Measurements from ENCODE around the gene CDC14B.

Gene CDC14B

GRCh38 chr9:96621618-96622017 lies 2.0 kb upstream of the CDC14B start:
- H2AFZ ChIP-seq (ENCODE audit: low read depth, low read length, severe bottlenecking): no peak overlapping the region
- H3K9me3 ChIP-seq (ENCODE audit: insufficient read depth, low read length): no peaks in the 10 kb centered on the region
- H3K27ac ChIP-seq (ENCODE audit: low read depth, low read length): no peak overlapping the region
- no peak overlapping the region for H3K9ac ChIP-seq (ENCODE audit: low read length)
- H3K36me3 ChIP-seq (ENCODE audit: low read length): no peaks in the 10 kb centered on the region
- no peaks in the 10 kb centered on the region for H3K9me2 ChIP-seq (replicated peaks; ENCODE audit: insufficient read depth, low read length)
- no peak overlapping the region for H3K4me3 ChIP-seq (ENCODE audit: insufficient read depth, low read length, poor library complexity, severe bottlenecking)
- no peak for TF ChIP-seq EZH2phosphoT487 (conservative IDR thresholded peaks at IDR 0.05; ENCODE audit: low read length)
- TF ChIP-seq, protein P1, sequence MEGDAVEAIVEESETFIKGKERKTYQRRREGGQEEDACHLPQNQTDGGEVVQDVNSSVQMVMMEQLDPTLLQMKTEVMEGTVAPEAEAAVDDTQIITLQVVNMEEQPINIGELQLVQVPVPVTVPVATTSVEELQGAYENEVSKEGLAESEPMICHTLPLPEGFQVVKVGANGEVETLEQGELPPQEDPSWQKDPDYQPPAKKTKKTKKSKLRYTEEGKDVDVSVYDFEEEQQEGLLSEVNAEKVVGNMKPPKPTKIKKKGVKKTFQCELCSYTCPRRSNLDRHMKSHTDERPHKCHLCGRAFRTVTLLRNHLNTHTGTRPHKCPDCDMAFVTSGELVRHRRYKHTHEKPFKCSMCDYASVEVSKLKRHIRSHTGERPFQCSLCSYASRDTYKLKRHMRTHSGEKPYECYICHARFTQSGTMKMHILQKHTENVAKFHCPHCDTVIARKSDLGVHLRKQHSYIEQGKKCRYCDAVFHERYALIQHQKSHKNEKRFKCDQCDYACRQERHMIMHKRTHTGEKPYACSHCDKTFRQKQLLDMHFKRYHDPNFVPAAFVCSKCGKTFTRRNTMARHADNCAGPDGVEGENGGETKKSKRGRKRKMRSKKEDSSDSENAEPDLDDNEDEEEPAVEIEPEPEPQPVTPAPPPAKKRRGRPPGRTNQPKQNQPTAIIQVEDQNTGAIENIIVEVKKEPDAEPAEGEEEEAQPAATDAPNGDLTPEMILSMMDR (IDR thresholded peaks at IDR 0.05; ENCODE audit: insufficient read depth, low read length, poor library complexity, severe bottlenecking): no peak
- H3K4me2 ChIP-seq (ENCODE audit: low read depth, low read length, poor library complexity, severe bottlenecking): no peak overlapping the region
- H3K27me3 ChIP-seq (ENCODE audit: low read length): no peaks in the 10 kb centered on the region
- H3K79me2 ChIP-seq (ENCODE audit: insufficient read depth, low read length): no peaks in the 10 kb centered on the region
- no peaks in the 10 kb centered on the region for H3F3A ChIP-seq (ENCODE audit: insufficient read depth)
- no peaks in the 10 kb centered on the region for H4K20me1 ChIP-seq (ENCODE audit: low read depth, low read length)

DNA sequence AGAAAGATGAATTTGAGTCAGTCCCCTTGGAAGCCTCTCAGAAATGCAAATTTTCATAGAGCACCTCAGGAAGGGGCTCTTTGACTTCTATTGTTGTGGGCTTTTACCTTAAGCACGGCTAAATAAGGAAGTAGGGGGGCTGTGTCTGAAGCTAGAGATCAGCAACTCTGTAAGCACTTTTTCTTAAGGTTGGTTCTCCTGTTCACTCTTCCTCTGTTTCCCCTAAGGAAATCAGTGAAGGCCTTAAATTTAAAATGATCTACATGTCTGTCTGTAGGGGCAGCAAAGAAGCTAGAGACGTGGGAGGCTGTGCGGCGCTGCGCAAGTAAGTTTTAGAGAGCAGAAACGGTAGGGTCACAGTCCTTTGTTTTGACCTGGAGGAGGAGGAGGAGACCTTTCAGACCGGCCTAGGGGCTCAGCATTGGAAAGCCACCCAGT lies 1.2 kb upstream of the CDC14B start:
- H3K4me2 ChIP-seq (ENCODE audit: low read depth, low read length, poor library complexity, severe bottlenecking): no peak overlapping the region
- peak overlapping the region; percentile 40 for H2AFZ ChIP-seq (ENCODE audit: low read depth, low read length, severe bottlenecking)
- no peak overlapping the region for H3K4me3 ChIP-seq (ENCODE audit: insufficient read depth, low read length, poor library complexity, severe bottlenecking)
- no peak overlapping the region for H3K27ac ChIP-seq (ENCODE audit: low read depth, low read length)
- no peaks in the 10 kb centered on the region for H3K27me3 ChIP-seq (ENCODE audit: low read length)
- no peaks in the 10 kb centered on the region for H3K79me2 ChIP-seq (ENCODE audit: insufficient read depth, low read length)
- H3K9me2 ChIP-seq (replicated peaks; ENCODE audit: insufficient read depth, low read length): no peaks in the 10 kb centered on the region
- no peak overlapping the region for H3K9ac ChIP-seq (ENCODE audit: low read length)
- no peak for TF ChIP-seq EZH2phosphoT487 (conservative IDR thresholded peaks at IDR 0.05; ENCODE audit: low read length)
- TF ChIP-seq, protein P1 (IDR thresholded peaks at IDR 0.05; ENCODE audit: insufficient read depth, low read length, poor library complexity, severe bottlenecking): no peak
- H3F3A ChIP-seq (ENCODE audit: insufficient read depth): no peaks in the 10 kb centered on the region
- no peaks in the 10 kb centered on the region for H3K9me3 ChIP-seq (ENCODE audit: insufficient read depth, low read length)
- H3K36me3 ChIP-seq (ENCODE audit: low read length): no peaks in the 10 kb centered on the region
- no peaks in the 10 kb centered on the region for H4K20me1 ChIP-seq (ENCODE audit: low read depth, low read length)

DNA sequence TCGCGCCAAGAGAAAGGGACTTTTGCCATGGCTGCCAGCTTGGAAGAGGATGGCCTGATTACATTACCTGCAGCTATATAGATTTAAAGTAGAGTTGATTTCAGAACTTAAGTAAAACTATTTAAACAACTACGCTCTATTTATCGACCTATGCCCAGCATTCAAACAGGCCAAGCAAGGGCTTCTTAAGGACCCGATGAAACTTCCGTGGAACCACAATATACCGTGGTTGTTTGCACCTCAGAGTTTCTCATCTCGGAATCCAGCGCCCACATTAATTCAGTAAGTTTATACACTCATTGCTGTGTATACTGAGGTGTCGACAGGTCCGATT lies 505 bp upstream of the CDC14B start:
- no peaks in the 10 kb centered on the region for H3K27me3 ChIP-seq (ENCODE audit: low read length)
- H3K36me3 ChIP-seq (ENCODE audit: low read length): no peaks in the 10 kb centered on the region
- no peaks in the 10 kb centered on the region for H3K79me2 ChIP-seq (ENCODE audit: insufficient read depth, low read length)
- H3K4me2 ChIP-seq (ENCODE audit: low read depth, low read length, poor library complexity, severe bottlenecking): no peak overlapping the region
- no peak for TF ChIP-seq EZH2phosphoT487 (conservative IDR thresholded peaks at IDR 0.05; ENCODE audit: low read length)
- TF ChIP-seq, protein P1 (IDR thresholded peaks at IDR 0.05; ENCODE audit: insufficient read depth, low read length, poor library complexity, severe bottlenecking): no peak
- no peak overlapping the region for H3K4me3 ChIP-seq (ENCODE audit: insufficient read depth, low read length, poor library complexity, severe bottlenecking)
- H2AFZ ChIP-seq (ENCODE audit: low read depth, low read length, severe bottlenecking): no peak overlapping the region
- no peak overlapping the region for H3K9ac ChIP-seq (ENCODE audit: low read length)
- no peaks in the 10 kb centered on the region for H4K20me1 ChIP-seq (ENCODE audit: low read depth, low read length)
- H3K9me2 ChIP-seq (replicated peaks; ENCODE audit: insufficient read depth, low read length): no peaks in the 10 kb centered on the region
- no peak overlapping the region for H3K27ac ChIP-seq (ENCODE audit: low read depth, low read length)
- no peaks in the 10 kb centered on the region for H3K9me3 ChIP-seq (ENCODE audit: insufficient read depth, low read length)
- H3F3A ChIP-seq (ENCODE audit: insufficient read depth): no peaks in the 10 kb centered on the region

GRCh38 chr9:96619124-96619465 lies 548 bp downstream of the CDC14B start:
- Histone ChIP-seq H4K20me1 (ENCODE audit: low read depth, low read length) (no peaks in the 10 kb centered on the region), H3K27me3 (ENCODE audit: low read length) (no peaks in the 10 kb centered on the region), H3K4me2 (ENCODE audit: low read depth, low read length, poor library complexity, severe bottlenecking) (no peak overlapping the region), H3K79me2 (ENCODE audit: insufficient read depth, low read length) (no peaks in the 10 kb centered on the region), H3K4me3 (ENCODE audit: insufficient read depth, low read length, poor library complexity, severe bottlenecking) (no peak overlapping the region), H3K36me3 (ENCODE audit: low read length) (no peaks in the 10 kb centered on the region), H3K9me2 (replicated peaks; ENCODE audit: insufficient read depth, low read length) (no peaks in the 10 kb centered on the region), H3K9me3 (ENCODE audit: insufficient read depth, low read length) (no peaks in the 10 kb centered on the region), H2AFZ (ENCODE audit: low read depth, low read length, severe bottlenecking) (no peak overlapping the region), H3K9ac (ENCODE audit: low read length) (no peak overlapping the region), H3K27ac (ENCODE audit: low read depth, low read length) (no peak overlapping the region), H3F3A (ENCODE audit: insufficient read depth) (no peaks in the 10 kb centered on the region)
- TF ChIP-seq, protein P1 (IDR thresholded peaks at IDR 0.05; ENCODE audit: insufficient read depth, low read length, poor library complexity, severe bottlenecking): no peak
- no peak for TF ChIP-seq EZH2phosphoT487 (conservative IDR thresholded peaks at IDR 0.05; ENCODE audit: low read length)
